AG10803 (cell line): ENCODE measurements around the gene MARK2.
"Not testable (repeated sequence)": the region's sequence is repeated elsewhere in the genome, so short reads cannot be mapped to it uniquely, and the experiment has no call there.

Experiments
- DNase-seq: peaks from one replicate; pipeline ENCODE4 v3.0.0; 2010; ENCODE audit warnings: low read depth
- H3K4me3 ChIP-seq: 2 replicates; pipeline ENCODE4 v1.5.1; 2011; ENCODE audit warnings: mild to moderate bottlenecking, low read length, control low read depth
- CTCF ChIP-seq: conservative IDR thresholded peaks from 2 replicates; pipeline ENCODE4 v1.5.1; 2011; ENCODE audit warnings: mild to moderate bottlenecking, low read length, control low read depth, inconsistent platforms

Gene MARK2

GRCh38 chr11:63804259-63804658 is 34.7 kb upstream of the MARK2 start:
- H3K4me3 ChIP-seq, result no peak overlapping the region
- no peak for DNase-seq
- no peak for TF ChIP-seq CTCF

DNA sequence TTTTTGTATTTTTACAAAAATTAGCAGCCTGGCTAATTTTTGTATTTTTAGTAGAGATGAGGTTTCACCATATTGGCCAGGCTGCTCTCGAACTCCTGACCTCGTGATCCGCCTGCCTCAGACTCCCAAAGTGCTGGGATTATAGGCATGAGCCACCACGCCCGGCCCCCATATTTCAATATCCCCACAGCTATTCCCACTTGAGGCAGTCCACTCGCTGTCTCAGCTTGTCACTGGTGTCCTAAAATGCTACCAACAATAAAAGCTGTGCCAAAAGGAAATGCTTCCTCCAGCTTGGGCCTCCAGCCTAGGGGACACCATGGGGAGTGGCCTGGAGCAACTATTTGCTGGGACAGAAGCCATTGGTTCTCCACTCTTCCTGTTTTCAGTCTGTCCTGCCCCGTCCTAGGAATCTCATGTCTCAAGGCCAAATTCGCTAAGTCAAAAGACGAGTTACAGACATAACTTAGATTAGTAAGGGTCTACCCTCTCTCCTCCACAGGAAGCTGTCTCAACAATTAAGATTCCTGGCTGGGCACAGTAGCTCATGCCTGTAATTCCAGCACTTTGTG is 33.0 kb upstream of the MARK2 start:
- no peak for TF ChIP-seq CTCF
- no peak overlapping the region for H3K4me3 ChIP-seq
- DNase-seq, result peak; percentile 21

DNA sequence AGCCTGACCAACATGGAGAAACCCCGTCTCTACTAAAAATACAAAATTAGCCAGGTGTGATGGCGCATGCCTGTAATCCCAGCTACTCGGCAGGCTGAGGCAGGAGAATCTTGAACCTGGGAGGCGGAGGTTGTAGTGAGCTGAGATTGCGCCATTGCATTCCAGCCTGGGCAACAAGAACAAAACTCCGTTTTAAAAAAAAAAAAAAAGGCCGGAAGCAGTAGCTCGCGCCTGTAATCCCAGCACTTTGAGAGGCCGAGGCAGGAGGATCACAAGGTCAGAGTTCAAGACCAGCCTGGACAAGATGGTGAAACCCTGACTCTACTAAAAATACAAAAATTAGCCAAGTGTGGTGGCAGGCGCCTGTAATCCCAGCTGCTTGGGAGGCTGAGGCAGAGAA is 28.5 kb upstream of the MARK2 start:
- H3K4me3 ChIP-seq, DNase-seq: not testable (repeated sequence)

- DNase-seq, result no peak
- H3K4me3 ChIP-seq, result no peak overlapping the region
- no peak for TF ChIP-seq CTCF
These were observed 27.4 kb upstream of the MARK2 start for GRCh38 chr11:63811522-63811921.

DNA sequence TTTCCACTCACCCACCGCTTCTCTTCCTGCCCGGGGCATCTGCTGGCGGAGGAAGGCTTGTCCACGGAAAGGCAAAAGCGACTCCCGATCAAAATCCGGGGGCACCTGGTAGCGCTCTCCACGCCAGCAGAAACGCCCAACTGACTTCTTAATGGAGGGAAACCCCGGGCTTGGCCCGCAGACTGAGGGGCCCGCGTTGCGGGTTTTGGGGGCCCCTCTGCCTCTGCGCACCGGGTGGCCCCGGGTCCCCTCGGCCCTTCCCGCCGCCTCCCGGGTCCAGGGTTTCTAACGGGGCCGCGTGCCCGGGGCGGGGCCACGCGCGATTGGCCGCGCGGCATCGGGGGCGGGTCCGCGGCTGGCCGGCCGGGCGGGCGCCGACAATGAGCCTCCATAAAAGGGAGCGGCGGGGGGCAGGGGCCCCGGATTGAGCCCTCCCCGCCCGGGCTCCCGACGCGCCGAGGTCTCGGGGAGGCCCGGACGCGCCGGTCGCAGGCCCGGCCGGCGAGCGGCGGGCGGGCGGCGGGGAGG is 25.8 kb upstream of the MARK2 start, which contains the start of gene SPINDOC:
Gene SPINDOC (plus strand): TSS at position 422 of the 528 bp plus-strand sequence. CDS start 231 bp downstream, outside the sequence.
- peak within 1 kb of the TSS; percentile 89 for H3K4me3 ChIP-seq
- DNase-seq, result peak; percentile 58
- TF ChIP-seq CTCF, result no peak

DNA sequence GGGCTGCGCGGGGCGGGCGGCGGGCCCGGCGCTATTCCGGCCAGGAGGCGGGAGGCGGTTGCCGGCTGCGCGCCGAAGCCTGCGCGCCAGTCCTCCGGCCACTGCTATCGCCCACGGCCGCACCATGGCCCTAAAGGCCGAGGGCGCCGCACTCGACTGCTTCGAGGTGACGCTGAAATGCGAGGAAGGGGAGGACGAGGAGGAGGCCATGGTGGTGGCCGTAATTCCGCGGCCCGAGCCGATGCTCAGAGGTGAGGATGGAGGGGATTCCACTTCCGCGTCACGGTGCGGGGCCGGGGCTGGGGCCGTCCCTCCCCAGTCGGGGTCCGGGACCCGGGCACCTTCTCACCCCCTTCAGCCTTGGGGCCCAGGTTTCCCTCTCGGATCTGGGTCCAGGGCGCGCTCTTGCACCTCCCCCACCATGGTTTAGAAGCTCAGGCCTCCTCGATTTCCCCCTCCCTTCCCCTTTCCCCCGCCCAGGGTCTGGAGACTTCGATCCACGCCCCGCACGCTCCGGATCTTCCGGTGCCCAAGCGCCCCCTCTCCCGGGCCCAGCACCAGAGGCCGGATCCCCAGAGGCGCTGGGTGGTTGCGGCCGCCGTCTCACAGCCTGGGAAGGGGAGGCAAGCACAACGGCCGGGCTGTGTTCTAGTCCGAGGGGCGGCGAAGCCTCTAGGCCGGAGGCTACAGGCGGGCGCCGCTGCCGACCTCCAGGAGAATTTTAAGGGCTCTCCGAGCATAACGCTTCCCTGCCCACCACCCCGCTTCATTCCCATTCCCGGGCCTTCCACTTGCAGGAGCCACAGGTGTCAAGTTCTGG is 25.1 kb upstream of the MARK2 start:
- DNase-seq, result peak; percentile 51
- H3K4me3 ChIP-seq, result peak overlapping the region; percentile 89
- no peak for TF ChIP-seq CTCF

DNA sequence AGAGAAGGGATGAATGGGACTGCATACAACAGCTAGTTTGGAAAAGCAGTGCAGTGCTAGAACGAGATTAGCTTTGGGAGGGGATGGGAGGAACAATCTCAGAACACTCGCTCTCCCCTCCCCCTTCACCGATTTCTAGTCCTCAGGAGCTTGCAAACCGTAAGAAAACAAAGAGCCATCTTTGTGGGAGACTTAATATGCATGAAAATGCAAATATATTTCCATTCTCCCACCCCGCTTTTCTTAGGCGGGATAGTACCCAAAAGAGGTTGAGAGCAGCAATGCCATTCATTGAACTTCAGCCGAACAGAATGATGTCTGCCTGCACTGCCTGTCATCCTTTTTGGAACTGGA is 24.6 kb upstream of the MARK2 start:
- peak overlapping the region; percentile 89 for H3K4me3 ChIP-seq
- no peak for TF ChIP-seq CTCF

More for the DNA sequence above, 24.6 kb upstream of the MARK2 start:
- DNase-seq, result no peak
